ENCODE results near the gene ACTR1B.

Gene ACTR1B

DNA sequence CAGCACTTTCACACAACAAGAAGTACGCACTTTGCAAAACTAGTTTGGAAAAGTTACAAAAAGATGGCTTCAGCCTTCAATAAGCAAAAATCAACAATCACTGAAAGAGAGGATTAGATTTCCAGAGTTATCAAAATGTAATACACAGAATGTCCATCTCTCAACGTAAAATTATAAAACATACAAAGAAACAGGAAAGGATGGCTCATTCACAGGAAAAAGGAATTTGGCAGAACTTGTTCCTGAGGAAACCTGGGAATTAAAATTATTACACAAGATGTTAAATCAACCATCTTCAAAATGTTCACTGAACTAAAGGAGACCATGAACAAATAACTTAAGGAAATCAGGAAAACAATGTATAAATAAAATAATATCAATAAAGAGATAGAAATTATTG is 13.6 kb upstream of the ACTR1B start:
- no peaks in the 10 kb centered on the region for H3K36me3 ChIP-seq (ENCODE audit: low read length)
- H3F3A ChIP-seq (ENCODE audit: insufficient read depth): no peaks in the 10 kb centered on the region
- no peak overlapping the region for H2AFZ ChIP-seq (ENCODE audit: low read depth, low read length, severe bottlenecking)
- H3K9ac ChIP-seq (ENCODE audit: low read length): no peak overlapping the region
- H4K20me1 ChIP-seq (ENCODE audit: low read depth, low read length): no peaks in the 10 kb centered on the region
- H3K27me3 ChIP-seq (ENCODE audit: low read length): no peaks in the 10 kb centered on the region
- H3K4me3 ChIP-seq (ENCODE audit: insufficient read depth, low read length, poor library complexity, severe bottlenecking): no peak overlapping the region
- no peaks in the 10 kb centered on the region for H3K9me3 ChIP-seq (ENCODE audit: insufficient read depth, low read length)
- no peaks in the 10 kb centered on the region for H3K79me2 ChIP-seq (ENCODE audit: insufficient read depth, low read length)
- H3K9me2 ChIP-seq (replicated peaks; ENCODE audit: insufficient read depth, low read length): no peaks in the 10 kb centered on the region
- H3K27ac ChIP-seq (ENCODE audit: low read depth, low read length): no peak overlapping the region
- TF ChIP-seq EZH2phosphoT487 (conservative IDR thresholded peaks at IDR 0.05; ENCODE audit: low read length) (no peak), CTCF (IDR thresholded peaks at IDR 0.05; ENCODE audit: insufficient read depth, low read length, poor library complexity, severe bottlenecking) (no peak)
- H3K4me2 ChIP-seq (ENCODE audit: low read depth, low read length, poor library complexity, severe bottlenecking): no peak overlapping the region

DNA sequence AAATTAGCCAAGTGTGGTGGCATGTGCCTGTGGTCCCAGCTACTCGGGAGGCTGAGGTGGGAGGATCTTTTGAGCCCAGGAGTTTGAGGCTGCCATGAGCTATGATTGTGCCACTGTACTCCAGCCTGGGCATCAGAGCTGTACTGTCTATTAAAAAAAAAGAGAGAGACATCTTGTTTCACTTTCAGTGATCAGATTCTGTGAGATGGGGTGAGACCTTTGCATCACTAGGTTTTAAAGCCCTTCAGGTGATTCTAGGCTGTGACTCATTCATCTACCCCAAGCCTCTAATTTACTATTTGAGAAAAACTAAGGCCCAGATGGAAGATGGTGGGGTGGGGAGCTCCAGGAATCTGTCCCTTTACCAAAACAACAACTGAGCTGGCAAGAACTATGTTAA is 12.8 kb upstream of the ACTR1B start:
- no peaks in the 10 kb centered on the region for H3K79me2 ChIP-seq (ENCODE audit: insufficient read depth, low read length)
- no peak for TF ChIP-seq CTCF (IDR thresholded peaks at IDR 0.05; ENCODE audit: insufficient read depth, low read length, poor library complexity, severe bottlenecking)
- no peak for TF ChIP-seq EZH2phosphoT487 (conservative IDR thresholded peaks at IDR 0.05; ENCODE audit: low read length)
- no peaks in the 10 kb centered on the region for H4K20me1 ChIP-seq (ENCODE audit: low read depth, low read length)
- no peaks in the 10 kb centered on the region for H3K9me3 ChIP-seq (ENCODE audit: insufficient read depth, low read length)
- H2AFZ ChIP-seq (ENCODE audit: low read depth, low read length, severe bottlenecking): no peak overlapping the region
- H3F3A ChIP-seq (ENCODE audit: insufficient read depth): no peaks in the 10 kb centered on the region
- no peak overlapping the region for H3K4me3 ChIP-seq (ENCODE audit: insufficient read depth, low read length, poor library complexity, severe bottlenecking)
- no peak overlapping the region for H3K9ac ChIP-seq (ENCODE audit: low read length)
- no peaks in the 10 kb centered on the region for H3K9me2 ChIP-seq (replicated peaks; ENCODE audit: insufficient read depth, low read length)
- H3K27ac ChIP-seq (ENCODE audit: low read depth, low read length): no peak overlapping the region
- H3K4me2 ChIP-seq (ENCODE audit: low read depth, low read length, poor library complexity, severe bottlenecking): no peak overlapping the region
- no peaks in the 10 kb centered on the region for H3K27me3 ChIP-seq (ENCODE audit: low read length)
- no peaks in the 10 kb centered on the region for H3K36me3 ChIP-seq (ENCODE audit: low read length)

- no peaks in the 10 kb centered on the region for H3K9me2 ChIP-seq (replicated peaks; ENCODE audit: insufficient read depth, low read length)
- TF ChIP-seq CTCF (IDR thresholded peaks at IDR 0.05; ENCODE audit: insufficient read depth, low read length, poor library complexity, severe bottlenecking): no peak
- no peak for TF ChIP-seq EZH2phosphoT487 (conservative IDR thresholded peaks at IDR 0.05; ENCODE audit: low read length)
- no peak overlapping the region for H3K27ac ChIP-seq (ENCODE audit: low read depth, low read length)
- H3F3A ChIP-seq (ENCODE audit: insufficient read depth): no peaks in the 10 kb centered on the region
- H3K27me3 ChIP-seq (ENCODE audit: low read length): no peaks in the 10 kb centered on the region
- no peaks in the 10 kb centered on the region for H4K20me1 ChIP-seq (ENCODE audit: low read depth, low read length)
- H3K4me2 ChIP-seq (ENCODE audit: low read depth, low read length, poor library complexity, severe bottlenecking): no peak overlapping the region
- H3K9ac ChIP-seq (ENCODE audit: low read length): no peak overlapping the region
- no peak overlapping the region for H2AFZ ChIP-seq (ENCODE audit: low read depth, low read length, severe bottlenecking)
- H3K79me2 ChIP-seq (ENCODE audit: insufficient read depth, low read length): no peaks in the 10 kb centered on the region
- no peaks in the 10 kb centered on the region for H3K36me3 ChIP-seq (ENCODE audit: low read length)
- no peak overlapping the region for H3K4me3 ChIP-seq (ENCODE audit: insufficient read depth, low read length, poor library complexity, severe bottlenecking)
- no peaks in the 10 kb centered on the region for H3K9me3 ChIP-seq (ENCODE audit: insufficient read depth, low read length)
Measured at GRCh38 chr2:97675430-97676113, 11.7 kb upstream of the ACTR1B start.

All from SU-DHL-6 (cell line).